Activated naive CD4-positive, alpha-beta T cell treated with anti-CD3 and anti-CD28 coated beads, Interleukin-2, amount 50 U/mL, for 16 hours (primary cell): ENCODE measurements around the gene FOXA1.

ENCODE experiments used
- DNase-seq: peaks from one replicate; pipeline ENCODE4 v3.0.0-alpha.2; 2020

Gene FOXA1

GRCh38 chr14:37551119-37551518, 43.9 kb downstream of the FOXA1 start:
- DNase-seq = no peak

GRCh38 chr14:37550511-37550910, 44.5 kb downstream of the FOXA1 start:
- no peak for DNase-seq

- DNase-seq = no peak
Observed at GRCh38 chr14:37546621-37547447, 48.2 kb downstream of the FOXA1 start.

GRCh38 chr14:37545174-37545573, 49.9 kb downstream of the FOXA1 start:
- DNase-seq = no peak

GRCh38 chr14:37544407-37544806, 50.6 kb downstream of the FOXA1 start:
- no peak for DNase-seq

- DNase-seq = no peak
Observed at GRCh38 chr14:37539992-37540391, 55.1 kb downstream of the FOXA1 start.
